Measurements from ENCODE around the gene ELAVL1.
"Not testable (repeated sequence)": the region's sequence is repeated elsewhere in the genome, so short reads cannot be mapped to it uniquely, and the experiment has no call there.

Gene ELAVL1

DNA sequence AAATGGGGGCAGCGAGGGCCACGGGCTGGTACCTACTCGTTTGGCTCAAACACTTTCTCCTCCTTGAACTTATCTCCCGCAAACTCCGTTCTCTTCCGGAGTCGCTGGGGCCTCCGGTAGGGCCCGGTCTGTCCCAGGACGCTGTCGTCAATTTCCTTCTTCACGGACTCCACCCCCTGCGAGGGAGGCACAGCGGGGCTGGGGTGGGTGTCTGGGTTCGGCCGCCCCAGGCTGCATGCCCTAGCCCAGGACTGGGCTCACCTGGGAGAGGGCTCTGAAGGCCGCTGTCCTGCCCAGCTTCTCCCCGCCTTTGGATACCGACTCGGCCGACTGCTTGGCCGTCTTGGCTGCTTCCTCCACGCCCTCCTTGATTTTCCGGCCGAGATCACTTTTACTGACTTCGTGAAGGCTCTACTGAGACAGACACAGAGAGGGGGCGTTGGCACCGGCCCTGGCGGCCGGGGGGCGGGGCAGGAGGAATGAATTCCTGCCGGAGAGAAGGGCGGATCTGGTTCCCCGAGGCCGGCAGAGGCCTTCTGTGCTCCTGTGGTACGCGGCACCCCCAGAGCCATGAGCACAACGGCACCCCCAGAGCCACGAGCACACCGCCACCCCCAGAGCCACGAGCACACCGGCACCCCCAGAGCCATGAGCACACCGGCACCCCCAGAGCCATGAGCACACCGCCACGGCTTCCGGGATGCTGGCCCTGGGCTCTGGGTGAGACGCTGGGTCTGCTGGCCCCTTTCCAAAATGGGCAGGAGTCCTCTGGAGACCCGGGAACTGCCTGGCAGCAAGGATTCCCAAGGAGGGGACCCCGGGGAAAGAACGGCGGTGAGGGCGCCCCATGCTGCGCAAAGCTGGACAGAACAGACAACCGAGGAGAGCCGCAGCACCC lies 71.4 kb downstream of the ELAVL1 start:
- no peak for DNase-seq (ENCODE audit: low read depth)

DNA sequence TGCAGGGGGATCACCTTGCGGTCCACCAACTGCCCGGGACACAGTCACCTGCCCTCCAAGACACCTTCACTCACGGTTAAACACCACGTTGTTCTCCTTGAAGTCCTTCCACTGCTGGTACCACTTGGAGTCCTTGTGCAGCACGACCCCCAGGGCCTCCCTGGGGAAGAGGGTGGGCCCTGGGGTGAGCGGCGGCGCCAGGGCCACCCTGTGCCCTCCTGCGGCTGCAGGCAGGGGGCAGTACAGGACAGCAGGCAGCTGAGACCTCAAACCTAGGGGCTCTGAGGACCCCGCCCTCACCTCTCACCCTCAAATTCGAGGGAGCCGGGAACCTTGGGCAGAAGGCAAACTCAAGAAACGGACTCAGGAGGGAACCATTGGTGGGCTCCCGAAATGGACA lies 72.0 kb downstream of the ELAVL1 start:
- no peak for DNase-seq (ENCODE audit: low read depth)

DNA sequence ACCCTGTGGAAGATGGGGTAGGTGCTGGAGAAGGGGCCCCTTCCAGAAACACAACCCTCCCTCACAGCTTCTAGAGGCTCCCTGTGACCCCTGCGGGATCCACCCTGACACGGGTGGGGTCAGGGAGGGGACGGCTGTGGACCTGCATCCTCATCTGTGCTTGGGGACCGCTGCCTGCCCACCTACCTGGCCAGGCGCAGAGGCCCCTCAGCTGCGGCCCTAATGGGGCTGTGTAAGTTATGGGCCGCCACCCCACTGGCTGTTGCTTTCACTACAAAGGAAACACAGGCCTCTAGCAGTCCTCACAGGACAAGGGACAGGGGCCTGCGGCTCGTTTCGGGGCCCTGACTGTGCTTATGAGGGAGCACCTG lies 72.5 kb downstream of the ELAVL1 start:
- no peak for DNase-seq (ENCODE audit: low read depth)

DNA sequence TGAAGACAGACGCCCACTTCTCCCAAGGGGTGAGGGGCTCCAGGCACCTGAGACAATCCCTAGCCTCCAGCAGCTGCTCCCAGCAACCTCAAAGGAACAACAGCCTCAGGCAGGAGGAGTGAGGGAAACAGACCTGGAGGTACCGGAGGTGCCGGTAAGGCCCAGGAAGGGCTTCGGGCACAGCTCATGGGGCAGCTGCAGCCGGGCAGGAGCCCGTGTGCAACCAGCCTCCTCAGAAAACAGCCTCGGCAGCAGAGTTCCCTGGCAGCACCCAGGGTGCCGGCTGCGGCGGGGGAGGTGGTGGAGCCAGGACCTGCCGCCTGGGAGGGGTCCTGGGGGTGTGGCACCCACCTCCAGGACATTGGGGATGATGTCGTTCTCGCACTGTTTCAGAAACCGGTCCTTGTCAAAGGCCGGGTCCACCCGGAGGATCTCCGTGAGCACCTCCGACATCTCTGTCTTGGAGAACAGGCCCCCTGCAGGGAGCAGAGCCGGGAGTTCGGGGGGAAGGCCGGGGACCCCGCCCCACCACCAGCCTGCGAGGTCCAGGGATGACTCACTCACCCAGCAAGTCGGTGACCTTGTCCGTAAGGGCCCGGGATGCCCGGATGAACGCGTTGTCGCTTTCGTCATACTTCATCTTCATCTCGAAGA lies 73.0 kb downstream of the ELAVL1 start:
- no peak for DNase-seq (ENCODE audit: low read depth)

DNA sequence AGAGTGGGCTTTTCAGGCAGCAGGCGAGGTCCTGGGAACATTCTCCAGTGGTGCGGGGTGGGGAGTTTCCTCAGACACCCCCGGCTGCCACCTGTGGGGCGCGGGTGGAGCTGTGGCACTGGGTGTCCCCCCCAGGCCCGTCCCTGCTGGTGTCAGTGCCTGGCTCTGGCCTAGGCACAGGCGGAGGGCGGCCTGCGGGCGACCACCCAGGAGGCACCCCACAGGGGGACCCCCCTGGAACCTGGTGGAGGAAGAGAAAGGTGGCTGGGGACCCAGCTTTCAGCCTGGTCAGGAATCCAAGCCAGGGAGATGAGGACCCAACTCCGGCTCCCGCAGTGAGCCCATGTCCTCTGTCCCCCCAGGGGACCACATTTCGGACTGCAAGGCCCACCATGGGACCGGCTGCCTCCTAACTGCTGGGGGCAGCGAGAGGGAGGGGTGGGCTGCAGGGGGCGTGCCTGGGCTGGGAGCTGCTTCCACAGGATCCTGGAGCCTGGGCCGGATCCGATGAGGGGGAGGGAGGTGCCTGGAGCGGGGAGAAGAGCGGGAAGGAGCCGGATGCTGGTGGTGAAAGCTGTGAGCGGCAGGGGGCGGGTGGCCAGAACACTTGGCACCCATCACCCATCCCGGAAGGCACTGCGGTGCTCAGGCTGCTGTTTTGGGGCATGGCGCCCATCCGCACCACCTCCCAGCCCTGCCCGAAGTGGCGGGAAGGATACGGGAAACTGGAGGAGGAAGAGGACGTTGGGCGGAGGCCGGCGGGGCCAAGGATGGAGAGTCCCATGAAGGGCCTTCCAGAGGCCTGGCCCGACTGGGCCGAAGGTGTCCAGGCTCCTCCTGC lies 74.0 kb downstream of the ELAVL1 start:
- DNase-seq (ENCODE audit: low read depth) = no peak

DNA sequence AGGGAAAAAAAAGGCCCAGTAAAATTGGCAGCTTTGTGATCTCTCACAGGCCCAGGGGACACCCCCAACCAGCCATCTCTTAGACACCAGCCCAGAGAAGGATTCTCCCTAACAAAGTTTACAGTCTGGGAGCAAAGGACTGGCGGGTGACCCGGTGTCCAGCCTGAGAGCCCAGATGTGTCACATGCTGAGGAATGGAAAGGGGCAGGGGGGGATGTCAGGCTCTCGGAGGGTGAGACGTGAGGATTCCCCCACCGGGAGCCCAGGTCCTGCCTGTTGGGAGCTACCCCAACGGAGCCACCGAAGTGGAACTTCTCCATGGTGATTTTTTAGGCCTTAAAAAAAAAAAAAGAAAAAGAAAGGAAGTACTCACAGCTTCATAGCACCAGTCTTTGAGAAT lies 74.7 kb downstream of the ELAVL1 start:
- no peak for DNase-seq (ENCODE audit: low read depth)

DNA sequence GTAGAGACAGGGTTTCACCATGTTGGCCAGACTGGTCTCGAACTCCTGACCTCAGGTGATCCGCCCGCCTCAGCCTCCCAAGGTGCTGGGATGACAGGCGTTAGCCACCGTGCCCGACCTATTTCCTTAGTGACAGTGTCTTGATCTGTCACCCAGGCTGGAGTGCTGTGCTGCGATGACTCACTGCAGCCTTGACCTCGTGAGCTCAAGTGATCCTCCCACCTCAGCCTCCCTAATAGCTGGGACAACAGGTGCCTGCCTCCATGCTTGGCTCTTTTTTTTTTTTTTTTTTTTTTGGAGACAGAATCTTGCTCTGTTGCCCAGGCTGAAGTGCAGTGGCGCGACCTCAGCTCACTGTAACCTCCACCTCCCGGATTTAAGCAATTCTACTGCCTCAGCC lies 75.4 kb downstream of the ELAVL1 start:
- not testable (repeated sequence) for DNase-seq (ENCODE audit: low read depth)

DNA sequence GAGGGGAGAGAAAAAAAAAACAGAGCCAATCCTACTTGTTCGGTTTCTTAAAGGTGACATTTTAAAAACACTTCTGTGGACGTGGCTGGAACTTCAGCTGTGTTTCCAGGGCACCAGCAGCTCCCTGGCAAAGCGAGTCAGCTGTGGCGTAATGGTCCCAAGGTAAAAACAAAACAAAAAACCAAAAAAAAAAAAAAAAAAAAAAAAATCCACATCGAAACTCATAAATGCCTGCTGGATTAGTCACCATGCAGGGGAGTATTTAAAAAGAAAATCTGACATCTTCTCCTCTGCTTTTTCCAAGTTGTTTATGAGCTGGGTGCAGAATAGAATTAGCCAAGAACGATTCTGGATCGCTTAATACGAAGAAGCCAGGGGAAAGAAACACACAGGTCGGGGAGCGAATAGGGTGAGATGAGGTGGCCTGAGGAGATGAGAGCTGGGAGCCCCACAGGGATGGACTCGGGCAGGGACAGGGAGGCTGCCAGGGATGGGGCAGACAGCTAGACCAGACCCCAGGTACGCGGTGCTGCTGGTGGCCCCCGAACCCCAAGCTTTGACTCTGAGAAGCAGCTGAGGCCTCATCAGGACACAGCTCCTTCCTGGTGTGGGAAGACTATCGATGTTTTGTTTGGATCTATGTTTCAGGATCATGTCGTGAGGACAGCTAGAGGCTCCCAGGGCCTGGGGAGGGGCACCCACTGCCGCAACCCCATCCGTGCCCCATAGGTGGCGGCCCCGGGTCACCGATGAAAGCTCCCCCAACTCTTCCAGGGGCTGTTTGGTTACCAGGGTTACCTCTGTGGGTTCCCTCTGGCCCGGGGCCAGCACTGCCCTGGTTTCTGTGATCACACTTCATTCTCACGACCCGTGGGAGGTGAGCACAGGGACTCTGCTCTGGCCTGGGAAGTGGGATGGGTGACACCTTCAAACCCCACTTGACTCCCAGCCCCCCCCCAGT lies 76.4 kb downstream of the ELAVL1 start:
- peak; percentile 92 for DNase-seq (ENCODE audit: low read depth)

DNA sequence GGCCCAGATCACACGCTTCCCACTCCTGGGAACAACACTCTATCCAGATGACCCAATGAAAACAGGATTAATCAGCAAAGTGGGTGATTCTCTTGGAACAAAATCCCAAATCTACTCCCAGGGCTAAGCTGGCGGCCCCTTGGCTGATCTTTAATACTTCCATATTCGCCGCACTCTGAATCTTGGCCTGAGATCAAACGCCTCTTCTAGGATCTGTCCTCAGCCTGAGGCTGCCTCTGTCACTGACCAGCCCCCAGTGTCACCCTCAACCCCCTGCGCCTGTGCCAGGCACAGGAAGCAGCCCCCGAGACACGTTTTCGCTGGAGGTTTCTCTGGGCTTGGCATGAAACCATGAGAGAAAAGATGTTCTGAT lies 77.1 kb downstream of the ELAVL1 start:
- DNase-seq (ENCODE audit: low read depth) = no peak

DNA sequence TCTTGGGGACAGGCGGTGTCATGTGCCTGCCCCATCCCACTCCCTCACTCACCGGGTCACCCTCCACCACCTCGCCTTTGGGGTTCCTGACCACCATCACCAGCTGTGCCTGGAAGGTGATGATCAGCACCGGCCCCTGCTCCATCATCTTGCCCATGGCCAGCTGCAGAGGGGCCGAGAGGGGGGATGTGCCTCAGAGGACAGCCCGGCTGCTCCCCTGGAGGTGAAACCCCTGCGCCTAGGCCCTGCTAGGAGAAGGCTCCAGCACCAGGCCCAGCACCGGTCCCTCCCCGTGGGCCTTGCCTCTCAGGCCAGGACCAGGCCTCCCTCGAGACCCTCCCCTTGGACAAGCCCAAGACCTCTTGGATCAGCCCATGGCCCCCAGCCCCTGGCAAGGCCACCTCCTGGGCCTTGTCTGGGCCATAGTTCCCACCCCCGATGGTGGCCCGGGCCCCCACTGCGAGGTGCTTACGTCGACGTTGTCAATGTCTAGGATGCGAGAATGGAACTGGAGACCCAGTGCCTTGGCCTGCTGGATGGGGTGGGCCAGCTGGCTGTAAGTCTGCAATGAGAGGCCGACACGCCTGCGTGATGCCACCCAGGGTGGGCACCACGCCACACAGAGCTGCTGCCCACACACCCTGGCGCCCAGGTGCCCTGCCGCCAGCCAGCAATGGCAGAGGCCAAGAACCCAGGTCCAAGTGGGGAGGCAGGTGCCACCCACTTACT lies 77.7 kb downstream of the ELAVL1 start:
- DNase-seq (ENCODE audit: low read depth) = no peak

DNA sequence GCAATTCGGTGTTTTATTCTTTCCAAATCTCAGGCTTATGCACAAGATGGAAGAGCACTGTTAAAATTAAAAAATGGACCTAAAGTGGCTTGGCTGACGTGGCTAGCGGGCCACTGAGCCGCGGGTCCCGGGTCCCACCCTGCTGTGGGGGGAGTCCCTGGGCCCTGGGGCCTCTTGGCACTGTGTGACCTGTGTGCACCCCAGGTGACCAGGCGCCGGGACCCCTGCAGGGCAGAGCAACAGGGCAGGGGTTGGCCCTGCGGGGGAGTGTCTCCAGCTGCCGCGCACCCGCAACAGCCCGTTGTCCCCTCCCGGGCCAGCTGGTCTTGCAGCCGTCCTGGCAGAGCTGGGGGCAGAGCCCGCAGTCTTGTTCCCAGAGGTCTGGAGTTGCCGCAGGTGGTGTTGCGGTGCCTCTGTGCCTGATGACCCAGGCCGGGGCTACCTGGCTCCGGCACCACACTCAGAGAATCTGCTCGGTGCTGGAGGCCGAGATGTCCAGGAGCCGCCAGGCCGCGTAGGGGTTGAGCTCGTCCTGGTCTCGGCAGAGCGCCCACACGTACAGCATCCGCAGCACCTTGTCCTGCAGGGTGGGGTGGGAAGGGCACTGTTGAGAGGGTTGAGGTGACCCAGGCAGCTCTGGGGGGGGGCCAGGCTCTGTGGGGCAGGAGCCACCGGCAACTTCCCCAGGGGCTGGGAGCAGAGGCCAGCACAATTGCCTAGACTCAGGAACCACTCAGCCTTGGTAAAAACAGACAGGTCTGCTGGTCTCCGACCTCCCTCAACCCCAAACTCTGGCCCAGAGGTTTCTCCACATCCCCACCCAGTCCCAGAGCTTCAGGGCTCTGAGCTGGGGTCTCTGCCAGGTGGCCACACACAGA lies 78.5 kb downstream of the ELAVL1 start:
- DNase-seq (ENCODE audit: low read depth) = no peak

DNA sequence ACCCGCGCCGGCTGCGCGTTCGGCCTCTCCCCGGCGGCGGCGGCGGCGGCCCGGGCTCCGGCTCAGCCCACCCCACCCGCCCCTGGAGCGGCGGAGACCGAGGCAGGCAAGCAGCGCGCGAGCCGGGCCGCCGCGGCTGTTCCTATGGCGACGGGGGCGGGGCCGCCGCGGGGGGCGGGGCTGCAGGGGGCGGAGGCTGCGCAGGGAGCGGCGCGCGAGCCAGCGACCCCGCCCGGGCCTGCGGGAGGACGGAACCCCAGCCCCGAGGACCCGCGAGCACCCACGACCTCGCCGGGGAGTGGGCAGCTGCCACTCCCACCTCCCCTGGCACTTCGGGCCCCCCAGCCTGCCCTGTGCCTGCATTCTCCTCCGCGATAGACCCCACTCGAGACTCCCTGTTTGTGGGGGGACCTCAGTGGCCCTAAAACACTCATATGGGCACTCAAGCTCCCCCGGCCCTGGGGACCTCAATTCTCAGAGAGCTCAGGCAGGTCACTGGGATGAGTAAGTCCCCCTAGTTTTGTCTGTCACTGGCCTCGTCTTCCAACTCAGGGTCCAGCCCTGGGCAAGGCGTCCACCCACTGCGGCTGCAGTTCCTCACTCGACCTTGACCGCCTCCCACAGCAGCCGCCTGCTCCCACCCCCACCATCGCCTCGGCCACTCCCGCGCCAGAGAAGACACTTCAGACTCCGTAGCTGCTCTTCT lies 79.3 kb downstream of the ELAVL1 start, which contains the start of gene CTXN1:
CTXN1 (minus strand) TSS at position 115 of the 706 bp plus-strand sequence. CDS start 597 bp downstream, outside the sequence.
- DNase-seq (ENCODE audit: low read depth) = peak; percentile 58

DNA sequence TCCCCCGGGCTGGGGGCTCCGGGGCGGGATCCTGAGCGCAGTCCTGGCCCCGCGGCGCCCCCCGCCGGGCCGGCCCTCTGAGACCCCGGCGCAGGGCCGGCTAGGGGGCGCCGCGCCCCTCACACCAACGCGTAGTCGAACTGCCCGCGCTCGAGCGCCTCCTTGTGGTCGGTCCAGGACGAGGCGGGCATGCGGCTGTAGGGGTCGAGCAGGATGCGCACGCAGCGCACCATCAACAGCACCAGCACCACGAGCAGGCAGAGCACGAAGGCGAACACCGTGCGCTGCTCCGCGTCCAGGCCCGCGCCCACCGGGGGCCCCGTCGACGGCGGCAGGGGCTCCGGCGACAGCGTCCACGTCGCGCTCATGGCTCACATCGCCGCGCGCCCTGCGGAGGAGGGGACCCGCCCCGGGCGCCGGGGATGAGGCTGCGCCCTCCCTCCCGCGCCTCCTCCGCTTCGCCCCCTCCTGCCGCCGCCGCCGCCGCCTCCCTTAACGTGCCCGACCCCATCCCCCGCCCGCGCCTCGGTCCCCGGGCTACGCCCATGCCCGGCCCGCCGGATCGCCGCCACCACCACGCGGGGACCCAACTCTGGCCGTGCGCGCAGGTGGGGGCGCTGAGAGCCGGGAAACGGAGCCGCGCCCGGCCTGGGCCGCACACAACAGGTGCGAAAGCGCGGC lies 80.1 kb downstream of the ELAVL1 start:
- DNase-seq (ENCODE audit: low read depth) = peak; percentile 51

DNA sequence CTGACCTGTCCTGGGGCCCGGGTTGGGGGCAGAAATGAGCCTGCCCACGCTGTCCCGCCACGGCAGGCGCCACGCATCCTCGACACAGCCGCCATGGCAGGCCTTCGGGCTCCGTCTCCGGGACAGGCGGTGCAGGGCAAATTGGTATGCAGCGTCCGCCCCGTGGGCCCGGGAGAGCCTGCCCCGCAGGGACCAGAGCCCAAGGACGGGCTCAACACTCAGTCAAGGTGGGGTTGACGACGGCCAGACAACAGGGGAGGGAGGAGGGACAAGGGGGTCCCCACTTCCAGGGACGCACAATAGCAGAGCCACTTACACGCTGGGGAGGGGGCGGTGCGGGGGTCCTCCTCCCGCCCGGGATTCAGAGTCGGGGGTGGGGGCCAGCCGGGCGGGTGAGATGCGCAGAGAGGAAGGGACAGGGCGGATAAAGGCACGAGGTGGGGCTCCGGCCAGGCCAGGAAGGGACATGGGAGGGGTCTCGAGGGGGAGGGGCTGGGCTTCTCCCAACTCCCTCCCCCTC lies 80.7 kb downstream of the ELAVL1 start:
- no peak for DNase-seq (ENCODE audit: low read depth)

DNA sequence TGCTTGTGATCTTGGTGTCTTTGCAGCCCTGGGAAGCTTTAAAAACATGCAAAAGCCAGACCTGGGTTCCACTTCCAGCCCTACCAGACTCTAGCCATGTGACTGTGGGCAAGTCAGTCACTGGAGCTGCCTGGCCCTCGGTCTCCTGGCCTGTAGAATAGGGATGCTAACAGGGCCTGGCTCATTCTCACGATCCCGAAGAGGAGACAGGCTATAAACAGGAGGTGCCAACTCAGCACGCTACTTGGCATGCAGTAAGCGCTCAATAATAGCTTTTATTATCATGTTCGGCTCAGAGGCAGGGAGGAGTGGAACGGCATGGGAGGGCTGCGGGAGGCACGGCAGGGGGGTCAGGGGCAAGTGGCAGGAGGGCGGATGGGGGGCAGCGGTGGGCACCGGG lies 81.2 kb downstream of the ELAVL1 start:
- DNase-seq (ENCODE audit: low read depth) = no peak

DNA sequence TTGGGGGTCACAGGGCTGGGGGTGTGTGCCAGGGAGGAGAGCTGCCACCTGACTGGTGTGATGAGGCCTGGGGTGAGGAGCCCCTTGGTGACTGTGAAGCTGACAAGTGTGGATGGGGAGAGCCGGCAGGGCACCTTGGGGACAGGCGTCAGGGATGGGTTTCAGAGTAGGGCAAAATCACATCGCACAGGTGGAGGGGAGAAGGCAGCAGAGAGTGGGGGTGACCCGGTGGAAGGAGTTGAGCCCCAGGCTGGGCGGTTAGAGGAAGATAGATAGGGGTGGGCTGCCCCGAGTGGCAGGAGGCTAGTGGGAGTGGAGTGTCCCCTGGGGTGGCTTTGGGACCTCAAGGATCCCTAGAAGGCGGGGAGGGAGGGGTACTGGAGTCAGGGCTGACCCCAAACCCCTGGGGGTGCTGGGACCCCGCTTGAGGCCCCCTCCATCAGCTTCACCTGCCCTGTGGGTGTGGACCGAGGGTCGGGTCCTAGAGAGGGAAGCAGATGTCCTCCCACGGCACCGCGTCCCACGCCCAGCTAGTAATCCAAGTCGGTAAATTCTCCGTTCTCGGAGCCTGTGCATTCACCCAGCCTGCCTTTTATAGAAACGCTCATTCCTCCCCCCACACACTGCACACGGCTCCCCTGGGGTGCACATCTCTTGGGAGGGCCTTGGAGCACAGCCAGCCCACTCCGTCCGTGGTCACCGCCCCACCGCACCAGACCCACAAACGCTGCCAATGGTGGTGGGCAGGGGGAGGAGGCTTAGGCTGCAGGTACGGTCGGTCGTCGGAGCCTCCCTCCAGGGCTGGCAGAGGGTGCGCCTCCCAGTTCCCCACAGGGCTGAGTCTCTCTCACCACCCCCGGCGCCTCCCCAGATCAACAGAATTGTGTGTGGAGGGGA lies 81.9 kb downstream of the ELAVL1 start:
- peak; percentile 37 for DNase-seq (ENCODE audit: low read depth)

DNA sequence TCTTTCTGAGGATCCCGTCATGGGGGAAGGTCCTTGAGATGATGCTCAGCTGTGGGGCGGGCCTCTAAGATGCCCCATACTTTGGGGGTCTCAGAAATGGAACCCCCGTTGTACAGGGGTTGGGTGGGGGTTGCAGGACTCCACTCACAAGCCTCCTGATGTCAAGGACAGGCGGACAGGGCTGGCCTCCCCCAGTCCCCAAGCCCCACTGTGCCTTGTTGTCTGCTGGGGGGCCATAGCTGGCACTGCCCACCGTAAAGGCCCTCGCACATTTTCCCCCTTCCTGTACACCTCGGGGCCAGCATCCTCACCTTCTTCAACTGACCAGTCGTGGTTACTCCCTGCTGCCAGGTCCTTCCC lies 82.6 kb downstream of the ELAVL1 start:
- DNase-seq (ENCODE audit: low read depth) = no peak

Data from amniotic epithelial cell (primary cell).